ENCODE measurements around the gene MTM1.

GRCh38 chrX:150621652-150622051 is 53.2 kb downstream of the MTM1 start:
- no peak for TF ChIP-seq CTCF (IDR thresholded peaks at IDR 0.05)
- TF ChIP-seq POLR2A (IDR thresholded peaks at IDR 0.05): no peak
